Cardiac fibroblast (primary cell): ENCODE measurements around the gene PCNX1.
"Not testable (repeated sequence)": the region's sequence is repeated elsewhere in the genome, so short reads cannot be mapped to it uniquely, and the experiment has no call there.

Experiments
- DNase-seq, 2 donors: peaks; one replicate each; pipeline versions ENCODE4 v3.0.0 to v3.0.0-alpha.2; 2010; ENCODE audit warnings: low read depth in 2 of 2
- H3K4me3 ChIP-seq, 2 donors: replicated peaks in 1 of 2; 1 replicate in 1 of 2; 2 replicates in 1 of 2; pipeline ENCODE4 v1.5.1; 2011; ENCODE audit warnings: low read depth in 2 of 2, low read length in 2 of 2, mild to moderate bottlenecking in 2 of 2, moderate library complexity in 1 of 2
- CTCF ChIP-seq: IDR thresholded peaks from one replicate; pipeline ENCODE4 v1.5.1; 2011; ENCODE audit warnings: low read depth, mild to moderate bottlenecking, low read length, inconsistent platforms

PCNX1 gene

GRCh38 chr14:70931008-70931407, 23.7 kb downstream of the PCNX1 start:
- TF ChIP-seq CTCF: no peak
- no peak for DNase-seq
- H3K4me3 ChIP-seq: no peak overlapping the region

GRCh38 chr14:70934084-70934483, 26.8 kb downstream of the PCNX1 start:
- no peak for TF ChIP-seq CTCF

GRCh38 chr14:70934502-70935134, 27.4 kb downstream of the PCNX1 start:
- DNase-seq: peak; percentile 60 to 68
- H3K4me3 ChIP-seq: no peak overlapping the region
- no peak for TF ChIP-seq CTCF

More at GRCh38 chr14:70934084-70934483, 26.8 kb downstream of the PCNX1 start:
- DNase-seq: peak; percentile 23 to 70
- H3K4me3 ChIP-seq: no peak overlapping the region

GRCh38 chr14:70935135-70935534, 27.9 kb downstream of the PCNX1 start:
- TF ChIP-seq CTCF: no peak
- no peak overlapping the region for H3K4me3 ChIP-seq
- no peak for DNase-seq

- not testable (repeated sequence) for DNase-seq, H3K4me3 ChIP-seq
Measured at GRCh38 chr14:70939693-70940092, 32.4 kb downstream of the PCNX1 start.

GRCh38 chr14:70941637-70942341, 34.5 kb downstream of the PCNX1 start:
- not testable (repeated sequence) for H3K4me3 ChIP-seq, DNase-seq

GRCh38 chr14:70942342-70942706, 35.1 kb downstream of the PCNX1 start:
- H3K4me3 ChIP-seq: no peak overlapping the region
- no peak for TF ChIP-seq CTCF
- DNase-seq: no peak

- H3K4me3 ChIP-seq, DNase-seq: not testable (repeated sequence)
Measured at GRCh38 chr14:70942721-70943120, 35.5 kb downstream of the PCNX1 start.
